ENCODE results near the gene AP3S2.

AP3S2 gene

DNA sequence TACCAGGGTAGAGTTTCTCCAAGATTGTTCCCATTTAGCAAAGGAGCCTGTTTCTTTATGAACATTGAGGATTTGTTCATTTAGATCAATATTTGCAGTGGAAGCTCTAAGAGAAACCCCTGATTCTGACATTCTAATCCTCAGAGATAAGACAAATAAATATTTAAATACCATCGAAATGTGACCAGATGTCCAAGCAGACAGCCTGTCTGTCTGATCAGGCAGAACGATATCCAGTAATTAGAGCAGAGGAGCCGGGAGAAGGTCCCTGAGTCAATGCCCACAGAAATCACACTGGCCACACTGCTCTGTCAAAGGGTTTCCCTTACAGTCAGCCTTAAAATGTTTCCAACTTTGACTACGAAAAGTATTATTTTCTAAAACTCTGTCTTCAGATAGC is 34.6 kb upstream of the AP3S2 start:
- Histone ChIP-seq H3K27ac (no peak overlapping the region), H3K4me3 (no peak overlapping the region)
- DNase-seq (ENCODE audit: low spot score): no peak
- TF ChIP-seq, protein P1, sequence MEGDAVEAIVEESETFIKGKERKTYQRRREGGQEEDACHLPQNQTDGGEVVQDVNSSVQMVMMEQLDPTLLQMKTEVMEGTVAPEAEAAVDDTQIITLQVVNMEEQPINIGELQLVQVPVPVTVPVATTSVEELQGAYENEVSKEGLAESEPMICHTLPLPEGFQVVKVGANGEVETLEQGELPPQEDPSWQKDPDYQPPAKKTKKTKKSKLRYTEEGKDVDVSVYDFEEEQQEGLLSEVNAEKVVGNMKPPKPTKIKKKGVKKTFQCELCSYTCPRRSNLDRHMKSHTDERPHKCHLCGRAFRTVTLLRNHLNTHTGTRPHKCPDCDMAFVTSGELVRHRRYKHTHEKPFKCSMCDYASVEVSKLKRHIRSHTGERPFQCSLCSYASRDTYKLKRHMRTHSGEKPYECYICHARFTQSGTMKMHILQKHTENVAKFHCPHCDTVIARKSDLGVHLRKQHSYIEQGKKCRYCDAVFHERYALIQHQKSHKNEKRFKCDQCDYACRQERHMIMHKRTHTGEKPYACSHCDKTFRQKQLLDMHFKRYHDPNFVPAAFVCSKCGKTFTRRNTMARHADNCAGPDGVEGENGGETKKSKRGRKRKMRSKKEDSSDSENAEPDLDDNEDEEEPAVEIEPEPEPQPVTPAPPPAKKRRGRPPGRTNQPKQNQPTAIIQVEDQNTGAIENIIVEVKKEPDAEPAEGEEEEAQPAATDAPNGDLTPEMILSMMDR (IDR thresholded peaks at IDR 0.05): no peak

DNA sequence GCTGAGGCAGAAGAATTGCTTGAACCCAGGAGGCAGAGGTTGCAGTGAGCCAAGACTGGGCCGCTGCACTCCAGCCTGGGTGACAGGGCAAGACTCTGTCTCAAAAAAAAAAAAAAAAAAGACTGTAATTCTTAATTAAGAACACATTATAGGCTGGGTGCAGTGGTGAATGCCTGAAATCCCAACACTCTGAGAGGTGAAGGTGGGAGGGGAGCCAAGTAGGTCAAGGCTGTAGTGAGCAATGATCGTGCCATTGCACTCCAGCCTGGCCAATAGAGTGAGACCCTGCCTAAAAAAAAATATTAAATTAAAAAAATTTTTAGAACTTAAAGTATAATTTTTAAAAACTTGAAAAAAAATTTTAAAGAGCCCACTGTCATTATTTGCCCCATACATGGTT is 32.4 kb upstream of the AP3S2 start:
- no peak for DNase-seq (ENCODE audit: low spot score)
- TF ChIP-seq, protein P1 (IDR thresholded peaks at IDR 0.05): no peak
- H3K4me3 ChIP-seq: no peak overlapping the region
- no peak overlapping the region for H3K27ac ChIP-seq

DNA sequence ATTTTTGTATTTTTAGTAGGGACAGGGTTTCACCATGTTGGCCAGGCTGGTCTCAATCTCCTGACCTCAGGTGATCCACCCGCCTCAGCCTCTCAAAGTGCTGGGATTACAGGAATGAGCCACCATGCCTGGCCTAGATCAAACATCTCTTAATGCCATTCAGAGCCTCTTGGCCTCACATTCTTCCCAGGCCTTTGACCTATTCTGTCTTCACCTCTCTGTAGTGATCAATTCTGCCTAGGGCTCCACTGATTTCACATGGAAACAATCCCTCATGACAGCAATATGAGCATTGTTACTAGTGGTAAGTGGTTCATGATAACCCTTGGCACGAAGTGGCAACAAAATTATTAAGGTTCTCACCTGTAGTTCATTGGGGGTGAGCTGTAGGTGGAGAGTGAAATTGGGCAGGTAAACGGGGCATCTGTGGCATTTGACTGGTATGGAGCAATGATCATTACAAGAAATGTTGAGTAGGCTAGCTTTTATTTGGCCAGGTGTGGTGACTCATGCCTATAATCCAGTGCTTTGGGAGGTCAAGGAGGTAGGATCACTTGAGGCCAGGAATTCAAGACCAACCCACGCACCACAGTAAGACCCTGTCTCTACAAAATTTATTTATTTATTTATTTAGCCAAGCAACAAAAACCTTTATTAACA is 23.8 kb upstream of the AP3S2 start:
- no peak for DNase-seq (ENCODE audit: low spot score)
- no peak overlapping the region for H3K27ac ChIP-seq
- TF ChIP-seq, protein P1 (IDR thresholded peaks at IDR 0.05): no peak
- H3K4me3 ChIP-seq: no peak overlapping the region

DNA sequence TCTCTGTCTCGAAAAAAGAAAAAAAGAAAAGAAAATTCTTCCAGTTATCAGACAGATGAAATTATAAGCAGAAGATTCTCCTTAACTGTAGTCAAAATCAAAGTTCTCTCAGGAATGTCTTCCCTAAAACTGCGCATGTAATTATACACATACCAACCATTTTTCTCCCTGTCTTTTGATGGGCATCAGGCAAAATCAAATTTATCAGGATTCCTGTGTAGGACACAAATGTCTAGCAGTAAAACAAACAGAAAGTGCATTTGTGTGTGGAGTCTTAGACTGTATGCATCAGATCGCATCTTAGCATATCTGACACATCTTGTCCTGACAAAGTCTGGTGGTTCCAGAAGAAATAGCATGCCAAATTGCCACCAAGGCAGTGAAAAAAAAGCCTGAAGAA is 22.9 kb upstream of the AP3S2 start:
- no peak for DNase-seq (ENCODE audit: low spot score)
- H3K4me3 ChIP-seq: no peak overlapping the region
- TF ChIP-seq, protein P1 (IDR thresholded peaks at IDR 0.05): no peak
- no peak overlapping the region for H3K27ac ChIP-seq

DNA sequence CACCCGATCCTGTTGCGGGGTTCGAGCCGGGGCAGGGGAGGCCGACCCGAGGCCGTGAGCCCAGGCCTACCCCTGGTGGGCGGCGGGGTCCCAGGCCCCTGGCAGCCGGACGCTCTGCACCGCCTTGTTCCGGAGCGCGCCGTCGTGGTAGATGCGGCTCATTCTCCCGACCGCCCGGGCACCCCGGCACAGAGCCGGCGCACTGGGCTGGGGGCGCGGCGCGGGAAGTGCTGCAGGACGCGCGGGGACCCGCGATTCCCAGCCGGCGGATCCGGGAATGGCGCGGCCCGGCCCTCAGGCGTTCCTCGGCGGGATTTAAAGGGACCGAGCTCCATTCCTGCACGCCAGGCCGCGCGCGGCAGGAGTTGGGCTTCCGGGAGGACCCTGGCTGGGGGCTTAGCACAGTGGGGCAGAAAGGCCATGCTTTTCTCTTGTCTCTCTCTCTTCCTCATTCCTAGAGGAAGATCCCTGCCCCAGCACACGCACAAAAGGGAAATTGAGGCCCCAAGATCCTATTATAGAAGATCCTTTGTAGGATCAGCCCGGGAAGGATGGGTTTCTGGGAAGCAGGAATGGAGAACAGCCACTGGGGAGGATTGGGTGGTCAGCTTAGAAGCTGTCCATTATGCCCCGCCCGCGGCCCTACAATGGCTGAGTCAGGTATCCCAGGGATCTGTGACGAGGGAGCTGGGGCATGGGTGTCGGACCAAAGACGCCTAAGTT is 19.0 kb upstream of the AP3S2 start, which contains the start of gene ARPIN:
Gene ARPIN (minus strand): TSS at position 279 of the 723 bp plus-strand sequence. CDS start 117 bp downstream, at position 162.
- TF ChIP-seq, protein P1 (IDR thresholded peaks at IDR 0.05): no peak
- peak within 1 kb of the TSS; percentile 51 to 91 for H3K27ac ChIP-seq
- peak within 1 kb of the TSS; percentile 100 for H3K4me3 ChIP-seq
- no peak for DNase-seq (ENCODE audit: low spot score)

DNA sequence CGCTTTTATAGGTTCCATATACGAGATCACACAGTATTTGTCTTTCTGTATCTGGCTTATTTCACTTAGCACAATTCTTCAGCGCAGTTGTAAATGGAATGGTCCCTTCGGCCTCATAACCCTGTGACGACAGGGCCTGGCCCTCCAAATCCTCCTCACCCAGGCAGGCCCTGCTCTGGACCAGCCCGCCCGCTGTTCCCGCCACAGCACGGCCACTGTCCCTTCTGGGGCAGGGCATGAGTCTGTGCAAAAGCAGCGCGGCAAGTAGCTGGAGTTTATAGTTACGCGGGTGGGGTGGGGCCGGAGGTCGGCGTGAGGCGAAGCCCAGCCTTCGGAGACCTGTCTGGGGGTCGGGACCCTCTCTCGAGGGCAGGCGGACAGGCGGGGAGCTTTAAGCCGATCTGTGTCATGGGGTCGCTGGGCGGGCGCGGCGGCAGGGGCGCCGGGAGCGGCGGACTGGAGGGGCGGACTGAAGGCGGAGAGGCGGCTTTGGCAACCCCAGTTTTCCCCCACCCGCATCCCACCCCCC is 18.4 kb upstream of the AP3S2 start:
- H3K4me3 ChIP-seq: peak overlapping the region; percentile 100
- no peak for DNase-seq (ENCODE audit: low spot score)
- H3K27ac ChIP-seq: peak overlapping the region; percentile 51 to 91
- TF ChIP-seq, protein P1 (IDR thresholded peaks at IDR 0.05): no peak

Measured in coronary artery (tissue), 2 donors.